Stomach smooth muscle (tissue), 2 donors: ENCODE results near the gene ARHGAP44.

Experiments used
- H3K27ac ChIP-seq: one replicate; pipeline ENCODE4 v1.7.0; 2013; ENCODE audit warnings: mild to moderate bottlenecking, low read length, inconsistent platforms
- H3K27me3 ChIP-seq, 2 donors: one replicate each; pipeline ENCODE4 v1.7.0; 2013; ENCODE audit warnings: low read length in 2 of 2; ENCODE audit not compliant: insufficient read depth in 2 of 2, control insufficient read depth in 1 of 2
- H3K36me3 ChIP-seq, 2 donors: one replicate each; pipeline ENCODE4 v1.7.0; 2013; ENCODE audit warnings: low read length in 2 of 2; ENCODE audit not compliant: control insufficient read depth in 2 of 2, insufficient read depth in 2 of 2
- H3K4me1 ChIP-seq: one replicate; pipeline ENCODE4 v1.7.0; 2013; ENCODE audit warnings: low read length; ENCODE audit not compliant: control insufficient read depth, insufficient read depth
- H3K4me3 ChIP-seq, 2 donors: one replicate each; pipeline ENCODE4 v1.7.0; 2013; ENCODE audit warnings: low read length in 2 of 2
- H3K9ac ChIP-seq, 2 donors: one replicate each; pipeline ENCODE4 v1.7.0; 2013; ENCODE audit warnings: low read length in 2 of 2, mild to moderate bottlenecking in 1 of 2
- H3K9me3 ChIP-seq, 2 donors: one replicate each; pipeline ENCODE4 v1.7.0; 2013; ENCODE audit warnings: low read length in 2 of 2; ENCODE audit not compliant: control insufficient read depth in 2 of 2
- donor health status: healthy.
- donor health status: Pancreatic carcinoma.

The ARHGAP44 gene

DNA sequence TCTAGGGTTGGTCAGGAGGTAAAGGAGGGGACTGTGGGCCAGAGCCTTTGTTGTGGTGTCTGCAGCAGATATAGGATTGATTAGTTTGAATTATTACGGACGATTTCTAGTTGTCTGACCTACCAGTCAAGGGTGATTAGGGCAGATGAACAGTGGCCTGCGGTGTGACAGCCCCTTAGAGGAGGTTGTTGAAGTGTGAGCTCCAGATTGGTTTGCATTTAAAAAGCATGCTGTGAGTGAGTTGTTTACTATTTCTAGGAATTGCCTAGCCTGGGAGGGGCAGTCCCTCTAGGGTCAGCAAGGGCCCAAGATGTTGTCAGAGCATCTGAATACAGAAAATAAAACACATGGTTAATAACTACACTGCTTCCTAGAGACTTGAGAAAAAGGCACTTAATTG, 108.8 kb downstream of the ARHGAP44 start:
- Histone ChIP-seq H3K9me3 (peaks cover 4 to 5% of the 10 kb centered on the region in 2 donors), H3K36me3 (no peaks in the 10 kb centered on the region), H3K4me3 (no peak overlapping the region), H3K27ac (no peak overlapping the region), H3K9ac (no peak overlapping the region), H3K27me3 (no peaks in the 10 kb centered on the region), H3K4me1 (no peaks in the 10 kb centered on the region)

DNA sequence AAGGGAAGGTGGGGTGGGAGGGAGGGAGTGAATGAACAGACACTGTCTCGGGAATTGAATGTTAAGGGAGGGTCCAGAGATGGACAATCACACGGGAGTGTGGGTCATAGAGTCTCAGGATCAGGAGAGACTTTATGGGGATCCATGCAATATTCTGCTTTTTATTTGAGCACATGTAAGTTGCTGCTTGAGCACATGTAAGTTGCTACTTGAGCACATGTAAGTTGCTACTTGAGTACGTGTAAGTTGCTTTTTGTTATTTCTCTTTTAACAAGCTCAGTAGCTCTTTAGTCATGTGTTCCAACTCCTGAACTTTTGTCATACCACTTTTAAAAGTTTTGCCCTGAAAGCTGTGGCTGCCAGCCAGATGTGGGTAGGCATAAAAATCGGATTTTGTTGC, 110.3 kb downstream of the ARHGAP44 start:
- H3K9ac ChIP-seq: no peak overlapping the region
- no peaks in the 10 kb centered on the region for H3K4me1 ChIP-seq
- no peaks in the 10 kb centered on the region for H3K36me3 ChIP-seq
- no peak overlapping the region for H3K27ac ChIP-seq
- no peak overlapping the region for H3K4me3 ChIP-seq
- H3K27me3 ChIP-seq: no peaks in the 10 kb centered on the region
- peaks cover 3 to 4% of the 10 kb centered on the region in 2 donors for H3K9me3 ChIP-seq

DNA sequence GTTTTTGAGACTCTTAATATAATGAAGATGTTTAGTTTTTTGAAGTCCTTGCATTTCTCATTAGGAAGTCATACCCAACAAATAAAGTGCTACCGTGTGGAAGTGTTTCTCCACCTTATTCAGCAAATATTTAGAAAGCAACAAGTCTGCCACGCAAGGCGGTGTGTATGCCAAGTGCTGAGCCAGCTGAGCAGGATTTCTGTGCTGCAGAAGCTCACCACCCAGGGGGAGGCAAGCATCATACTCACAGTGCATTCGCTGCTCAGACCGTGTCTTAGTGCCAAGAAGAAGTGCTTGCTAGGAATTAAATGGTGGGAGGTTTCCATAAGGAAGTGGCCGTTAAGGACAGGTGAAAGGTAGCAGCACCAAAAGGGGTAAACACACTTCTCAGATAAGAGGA, 111.2 kb downstream of the ARHGAP44 start:
- no peak overlapping the region for H3K4me3 ChIP-seq
- peaks cover 3 to 4% of the 10 kb centered on the region in 2 donors for H3K9me3 ChIP-seq
- H3K4me1 ChIP-seq: no peaks in the 10 kb centered on the region
- H3K27ac ChIP-seq: no peak overlapping the region
- no peaks in the 10 kb centered on the region for H3K36me3 ChIP-seq
- H3K9ac ChIP-seq: no peak overlapping the region
- H3K27me3 ChIP-seq: no peaks in the 10 kb centered on the region

DNA sequence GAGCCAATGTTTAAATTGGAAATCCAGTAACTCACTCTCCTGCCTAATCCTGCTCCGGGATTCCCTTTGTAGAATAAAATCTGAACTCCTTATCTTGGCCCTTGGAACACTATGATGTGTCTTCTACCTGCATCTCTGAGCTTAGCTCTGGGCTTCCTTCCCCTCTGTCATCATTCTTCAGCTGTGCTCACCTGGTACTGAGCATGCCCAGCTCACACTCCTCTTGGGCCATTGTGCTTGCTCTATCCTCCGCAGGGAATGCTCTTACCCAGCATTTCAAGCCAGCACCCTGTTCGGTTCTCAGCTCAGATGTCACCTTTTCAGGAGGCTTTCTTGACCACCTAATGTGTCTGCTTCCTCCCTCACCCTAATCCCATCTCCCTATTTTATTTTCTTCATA, 112.7 kb downstream of the ARHGAP44 start:
- Histone ChIP-seq H3K27ac (no peak overlapping the region), H3K9me3 (peaks cover 4 to 6% of the 10 kb centered on the region in 2 donors), H3K36me3 (no peaks in the 10 kb centered on the region), H3K4me1 (no peaks in the 10 kb centered on the region), H3K27me3 (no peaks in the 10 kb centered on the region), H3K4me3 (no peak overlapping the region), H3K9ac (no peak overlapping the region)

DNA sequence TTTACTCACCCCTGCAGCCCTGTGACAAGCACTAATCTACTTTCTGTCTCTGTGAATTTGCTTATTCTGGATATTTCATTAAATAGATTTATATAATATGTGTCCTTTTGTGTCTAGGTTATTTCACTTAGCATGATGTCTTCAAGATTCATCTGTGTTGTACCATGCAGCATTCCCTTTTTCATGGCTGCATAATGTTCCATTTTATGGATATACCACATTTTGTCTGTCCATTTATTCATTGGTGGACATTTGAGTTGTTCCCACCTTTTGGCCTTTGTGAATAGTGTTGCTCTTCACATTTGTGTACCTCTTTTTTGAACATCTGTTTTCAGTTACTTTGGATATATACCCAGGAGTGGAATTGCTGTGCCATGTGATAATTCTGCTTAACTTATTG, 118.2 kb downstream of the ARHGAP44 start:
- Histone ChIP-seq H3K27me3 (no peaks in the 10 kb centered on the region), H3K27ac (no peak overlapping the region), H3K9me3 (peaks cover 2 to 5% of the 10 kb centered on the region in 2 donors), H3K36me3 (peaks cover 0 to 2% of the 10 kb centered on the region in 2 donors), H3K9ac (no peak overlapping the region), H3K4me3 (no peak overlapping the region), H3K4me1 (no peaks in the 10 kb centered on the region)

DNA sequence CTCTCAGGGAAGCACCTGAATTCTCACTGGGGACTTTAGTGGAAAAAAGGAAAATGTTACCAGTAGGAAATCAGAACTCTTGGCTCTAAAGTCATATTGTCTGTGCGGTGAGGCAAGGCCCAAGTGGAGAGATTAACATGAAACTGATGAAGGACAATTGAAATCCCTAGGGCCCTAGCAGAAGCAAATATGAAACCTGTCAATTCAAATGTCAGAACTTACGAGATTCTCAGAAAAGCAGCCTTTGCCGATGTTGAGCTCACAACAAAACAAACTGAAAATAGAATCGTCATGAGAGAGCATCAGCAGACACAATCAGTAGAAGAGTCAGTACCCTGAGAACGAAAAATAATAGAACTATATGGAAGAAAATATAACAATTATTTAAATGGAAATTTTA, 119.7 kb downstream of the ARHGAP44 start:
- Histone ChIP-seq H3K36me3 (peaks cover 0 to 2% of the 10 kb centered on the region in 2 donors), H3K27me3 (no peaks in the 10 kb centered on the region), H3K9me3 (peaks cover 2 to 5% of the 10 kb centered on the region in 2 donors)

DNA sequence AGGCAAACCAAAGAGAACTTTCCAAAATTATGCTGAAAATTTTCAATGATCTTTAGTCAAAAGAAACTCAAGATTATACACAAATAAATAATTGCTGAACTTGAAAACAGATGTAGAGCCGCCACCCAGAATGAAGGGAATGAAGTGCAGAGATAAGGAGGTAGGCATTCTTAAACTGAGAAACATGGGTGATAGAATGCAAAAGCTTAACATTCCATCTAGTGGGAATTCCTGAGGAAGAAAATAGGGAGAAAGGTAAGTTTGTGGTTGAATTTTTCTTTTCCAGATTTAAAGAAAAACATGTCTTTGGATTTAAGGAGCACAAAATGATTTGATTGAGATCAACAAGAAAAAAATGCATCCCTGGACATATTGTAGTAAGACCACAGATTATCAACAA, 120.2 kb downstream of the ARHGAP44 start:
- Histone ChIP-seq H3K4me1 (no peaks in the 10 kb centered on the region), H3K4me3 (no peak overlapping the region), H3K27me3 (no peaks in the 10 kb centered on the region), H3K9me3 (peaks cover 2 to 5% of the 10 kb centered on the region in 2 donors), H3K36me3 (peaks cover 0 to 2% of the 10 kb centered on the region in 2 donors), H3K9ac (no peak overlapping the region), H3K27ac (no peak overlapping the region)

More for the DNA sequence above, 119.7 kb downstream of the ARHGAP44 start:
- Histone ChIP-seq H3K9ac (no peak overlapping the region), H3K27ac (no peak overlapping the region), H3K4me3 (no peak overlapping the region), H3K4me1 (no peaks in the 10 kb centered on the region)

DNA sequence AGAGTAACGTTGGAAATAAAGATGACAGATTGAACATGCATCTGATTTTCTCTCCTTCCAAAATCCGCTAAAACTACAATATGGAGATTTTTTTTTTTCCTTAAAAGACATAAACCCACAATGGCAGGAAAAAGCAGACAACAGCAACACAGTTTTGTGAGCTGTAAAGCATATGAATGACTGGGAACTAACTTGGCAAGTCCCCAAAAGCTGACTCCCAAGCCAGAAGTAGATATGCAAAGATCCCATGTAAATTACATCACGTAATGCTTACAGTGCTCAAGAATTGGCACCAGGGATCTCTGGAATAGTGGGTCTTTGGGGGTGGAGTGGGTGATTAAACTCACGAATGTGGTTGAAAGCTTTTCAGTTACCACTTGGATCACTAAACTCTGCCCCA, 121.9 kb downstream of the ARHGAP44 start:
- H3K9ac ChIP-seq: no peak overlapping the region
- no peak overlapping the region for H3K4me3 ChIP-seq
- H3K36me3 ChIP-seq: peaks cover 0 to 2% of the 10 kb centered on the region in 2 donors
- peaks cover 0 to 5% of the 10 kb centered on the region in 2 donors for H3K9me3 ChIP-seq
- no peaks in the 10 kb centered on the region for H3K27me3 ChIP-seq
- no peak overlapping the region for H3K27ac ChIP-seq
- no peaks in the 10 kb centered on the region for H3K4me1 ChIP-seq

DNA sequence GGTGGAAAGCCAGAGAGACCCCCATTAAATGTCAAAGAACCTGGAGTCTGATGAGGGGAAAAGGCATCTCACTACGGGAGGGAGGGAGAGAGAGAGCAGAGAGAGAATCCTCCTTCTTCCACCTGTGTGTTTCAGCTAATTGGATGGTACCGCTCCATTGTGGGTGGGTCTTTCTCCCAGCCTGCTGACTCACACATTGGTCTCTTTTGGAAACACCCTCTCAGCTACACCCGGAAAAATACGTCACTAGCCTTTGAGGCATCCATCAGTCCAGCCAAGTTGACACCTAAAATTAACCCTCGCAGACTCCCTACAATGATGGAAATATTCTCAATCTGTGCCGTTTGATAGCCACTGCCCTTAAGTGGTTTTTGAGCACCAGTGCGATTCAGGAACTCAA, 128.1 kb downstream of the ARHGAP44 start:
- H3K27me3 ChIP-seq: no peaks in the 10 kb centered on the region
- no peak overlapping the region for H3K27ac ChIP-seq
- no peaks in the 10 kb centered on the region for H3K4me1 ChIP-seq
- H3K9me3 ChIP-seq: no peaks in the 10 kb centered on the region
- H3K4me3 ChIP-seq: no peak overlapping the region
- H3K36me3 ChIP-seq: peaks cover 3 to 4% of the 10 kb centered on the region in 2 donors
- no peak overlapping the region for H3K9ac ChIP-seq

DNA sequence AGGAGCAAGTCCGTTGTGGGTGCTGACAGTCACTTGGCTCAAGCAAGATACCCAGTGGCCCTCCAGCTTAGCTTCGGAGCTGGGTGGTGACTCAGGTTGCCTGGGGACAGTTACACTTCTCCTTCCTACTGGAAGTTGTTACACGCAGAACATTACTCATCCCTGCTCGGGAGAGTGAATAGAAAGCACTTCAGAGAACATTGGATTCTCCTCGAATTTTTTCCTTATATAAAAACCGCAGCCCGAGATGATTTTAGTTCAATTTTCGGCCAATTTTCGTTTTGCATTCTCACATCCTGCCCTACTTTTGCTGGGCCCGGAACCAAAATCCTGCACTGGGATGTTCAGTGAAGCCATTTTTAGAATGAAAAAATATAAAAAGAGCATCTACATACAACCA, 128.8 kb downstream of the ARHGAP44 start:
- no peak overlapping the region for H3K9ac ChIP-seq
- H3K27me3 ChIP-seq: no peaks in the 10 kb centered on the region
- no peak overlapping the region for H3K27ac ChIP-seq

DNA sequence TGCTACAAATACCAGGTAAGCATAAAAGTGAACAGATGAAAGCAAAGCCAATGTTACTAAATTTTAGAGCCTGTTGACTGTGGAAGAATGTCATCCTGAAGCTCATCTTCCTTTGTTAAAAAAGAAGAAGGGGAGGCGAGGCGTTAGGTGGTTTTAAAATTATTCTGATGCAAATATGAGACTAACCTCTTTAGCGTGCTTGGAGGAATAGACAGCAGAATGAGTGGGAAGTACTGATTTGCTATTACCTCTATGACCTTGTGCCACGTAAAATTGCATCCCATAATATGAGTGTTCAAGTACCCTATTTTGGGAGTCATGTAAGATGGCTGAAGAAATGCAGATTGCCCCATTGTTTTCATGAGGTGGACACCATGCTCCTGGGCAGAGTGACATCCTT, 132.8 kb downstream of the ARHGAP44 start:
- H3K27me3 ChIP-seq: no peaks in the 10 kb centered on the region

More for the DNA sequence above, 128.8 kb downstream of the ARHGAP44 start:
- Histone ChIP-seq H3K4me3 (no peak overlapping the region), H3K36me3 (peaks cover 3 to 4% of the 10 kb centered on the region in 2 donors), H3K9me3 (no peaks in the 10 kb centered on the region), H3K4me1 (no peaks in the 10 kb centered on the region)

More for the DNA sequence above, 132.8 kb downstream of the ARHGAP44 start:
- Histone ChIP-seq H3K4me3 (no peak overlapping the region), H3K36me3 (peaks cover 3 to 6% of the 10 kb centered on the region in 2 donors), H3K9ac (no peak overlapping the region), H3K27ac (no peak overlapping the region), H3K9me3 (no peaks in the 10 kb centered on the region), H3K4me1 (no peaks in the 10 kb centered on the region)
